Spleen (tissue), 7 donors: ENCODE data around the gene TEX26.

ENCODE experiments used
- POLR2A ChIP-seq, 3 donors: fragments of 450-650 bp; IDR thresholded peaks; one replicate each; pipeline ENCODE4 v1.5.1; 2017; ENCODE audit warnings: antibody characterized with exemption in 3 of 3, mild to moderate bottlenecking in 1 of 3
- TF ChIP-seq, protein P1 (sequence below), 11 experiments: fragments of 200-600 bp in 7 of 11; fragments of 450-650 bp in 4 of 11; sonication (generic) in 4 of 11; IDR thresholded peaks in 8 of 11; conservative IDR thresholded peaks in 3 of 11; 1 replicate in 7 of 11; 2 replicates in 4 of 11; pipeline versions ENCODE4 v1.4.0 to v1.8.0; 2016 to 2021; ENCODE audit warnings: antibody characterized with exemption in 11 of 11, inconsistent platforms in 4 of 11, mild to moderate bottlenecking in 1 of 11
- donor health status: DM: no; HTN: no; CAD: no; lungs with moderate emphysema.
- donor health status: DM: no; HTN: no; CAD: no.
- donor health status: DM: no; HTN: no; CAD: no.

DNA sequence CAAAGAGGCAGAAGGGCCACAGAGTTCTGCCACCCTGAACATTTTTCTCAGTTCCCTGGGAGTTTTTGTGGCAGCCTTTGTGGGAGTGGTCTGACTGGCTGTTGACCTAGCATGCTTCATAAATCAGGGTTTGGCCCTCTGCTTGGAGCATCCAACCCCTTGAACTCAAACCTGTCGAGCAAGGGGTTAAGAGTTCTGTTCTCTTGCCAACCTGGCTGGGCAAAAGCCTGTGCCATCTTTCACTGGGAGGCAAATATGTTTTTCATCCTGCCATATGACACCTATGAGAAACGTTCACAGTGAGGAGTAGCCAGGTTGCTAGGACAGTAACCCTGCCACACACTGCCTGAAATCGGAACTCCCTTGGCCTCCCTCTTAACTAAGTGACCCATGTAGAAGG, 7.7 kb upstream of the TEX26 start:
- TF ChIP-seq, protein P1, sequence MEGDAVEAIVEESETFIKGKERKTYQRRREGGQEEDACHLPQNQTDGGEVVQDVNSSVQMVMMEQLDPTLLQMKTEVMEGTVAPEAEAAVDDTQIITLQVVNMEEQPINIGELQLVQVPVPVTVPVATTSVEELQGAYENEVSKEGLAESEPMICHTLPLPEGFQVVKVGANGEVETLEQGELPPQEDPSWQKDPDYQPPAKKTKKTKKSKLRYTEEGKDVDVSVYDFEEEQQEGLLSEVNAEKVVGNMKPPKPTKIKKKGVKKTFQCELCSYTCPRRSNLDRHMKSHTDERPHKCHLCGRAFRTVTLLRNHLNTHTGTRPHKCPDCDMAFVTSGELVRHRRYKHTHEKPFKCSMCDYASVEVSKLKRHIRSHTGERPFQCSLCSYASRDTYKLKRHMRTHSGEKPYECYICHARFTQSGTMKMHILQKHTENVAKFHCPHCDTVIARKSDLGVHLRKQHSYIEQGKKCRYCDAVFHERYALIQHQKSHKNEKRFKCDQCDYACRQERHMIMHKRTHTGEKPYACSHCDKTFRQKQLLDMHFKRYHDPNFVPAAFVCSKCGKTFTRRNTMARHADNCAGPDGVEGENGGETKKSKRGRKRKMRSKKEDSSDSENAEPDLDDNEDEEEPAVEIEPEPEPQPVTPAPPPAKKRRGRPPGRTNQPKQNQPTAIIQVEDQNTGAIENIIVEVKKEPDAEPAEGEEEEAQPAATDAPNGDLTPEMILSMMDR (IDR thresholded peaks at IDR 0.05 in 8 of 11, conservative IDR thresholded peaks at IDR 0.05 in 3 of 11), result no peak
- TF ChIP-seq POLR2A (IDR thresholded peaks at IDR 0.05), result no peak
